RWPE1 (cell line): ENCODE measurements around the gene ZMPSTE24.

Experiments used
- CTCF ChIA-PET: fragments of 350-600 bp; sonication (Branson Sonifier 250); formaldehyde crosslinking; extraction: SDS; loops from one replicate; lab custom pipeline; 2021; lab: Yijun Ruan, JAX
- POLR2A ChIA-PET: fragments of 400-600 bp; formaldehyde crosslinking; extraction: SDS; loops from one replicate; lab custom pipeline; 2020; ENCODE audit warnings: antibody characterized with exemption; ENCODE audit not compliant: low non-redundant PET; lab: Yijun Ruan, JAX
- DNase-seq: peaks from one replicate; pipeline ENCODE4 v3.0.0; 2012; ENCODE audit warnings: low spot score
- H3K27ac ChIP-seq: fragments of 450-650 bp; 2 replicates; pipeline ENCODE4 v1.5.1; 2017
- CTCF ChIP-seq: fragments of 450-650 bp; conservative IDR thresholded peaks from 2 replicates; pipeline ENCODE4 v1.5.1; 2017; ENCODE audit warnings: low read depth, mild to moderate bottlenecking

ZMPSTE24 gene

DNA sequence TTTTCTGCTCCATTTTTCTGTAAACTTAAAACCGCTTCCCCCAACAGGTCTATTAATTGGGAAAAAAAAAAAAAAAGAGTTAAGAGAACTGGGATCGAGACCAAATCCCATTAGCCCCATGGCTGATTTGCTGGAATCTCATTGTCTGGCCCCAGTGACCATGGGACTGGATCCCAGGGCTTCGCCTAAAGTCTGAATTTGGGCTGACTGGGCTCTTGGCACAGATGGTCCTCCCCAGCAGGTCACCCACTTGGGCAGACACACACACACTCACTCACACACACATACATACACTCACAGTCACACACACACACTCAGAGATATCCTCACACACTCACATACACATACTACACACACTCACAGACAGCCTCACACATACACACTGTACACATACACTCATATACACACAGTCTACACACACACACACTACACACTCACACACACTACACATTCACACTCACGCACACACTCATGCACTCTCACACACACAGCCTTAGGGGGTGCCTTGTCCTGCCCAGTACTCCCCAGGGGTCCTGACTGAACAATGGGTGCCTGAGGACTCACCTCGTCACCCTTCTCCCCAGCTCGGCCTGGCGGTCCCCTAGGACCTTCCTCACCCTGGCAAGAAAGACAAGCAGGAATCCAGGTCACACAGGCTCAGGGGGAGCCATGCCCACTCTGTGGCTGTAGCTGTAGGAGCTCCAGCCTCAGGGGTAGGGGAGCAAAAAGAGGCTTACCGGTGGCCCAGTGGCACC is 51.5 kb downstream of the ZMPSTE24 start:
- ChIA-PET CTCF (no interaction called here), POLR2A (no interaction called here)

GRCh38 chr1:40310129-40310461 is 52.1 kb downstream of the ZMPSTE24 start:
- no peak overlapping the region for H3K27ac ChIP-seq
- ChIA-PET CTCF (no interaction called here), POLR2A (no interaction called here)

More for the DNA sequence above, 51.5 kb downstream of the ZMPSTE24 start:
- DNase-seq: no peak
- no peak for TF ChIP-seq CTCF
- H3K27ac ChIP-seq: no peak overlapping the region

DNA sequence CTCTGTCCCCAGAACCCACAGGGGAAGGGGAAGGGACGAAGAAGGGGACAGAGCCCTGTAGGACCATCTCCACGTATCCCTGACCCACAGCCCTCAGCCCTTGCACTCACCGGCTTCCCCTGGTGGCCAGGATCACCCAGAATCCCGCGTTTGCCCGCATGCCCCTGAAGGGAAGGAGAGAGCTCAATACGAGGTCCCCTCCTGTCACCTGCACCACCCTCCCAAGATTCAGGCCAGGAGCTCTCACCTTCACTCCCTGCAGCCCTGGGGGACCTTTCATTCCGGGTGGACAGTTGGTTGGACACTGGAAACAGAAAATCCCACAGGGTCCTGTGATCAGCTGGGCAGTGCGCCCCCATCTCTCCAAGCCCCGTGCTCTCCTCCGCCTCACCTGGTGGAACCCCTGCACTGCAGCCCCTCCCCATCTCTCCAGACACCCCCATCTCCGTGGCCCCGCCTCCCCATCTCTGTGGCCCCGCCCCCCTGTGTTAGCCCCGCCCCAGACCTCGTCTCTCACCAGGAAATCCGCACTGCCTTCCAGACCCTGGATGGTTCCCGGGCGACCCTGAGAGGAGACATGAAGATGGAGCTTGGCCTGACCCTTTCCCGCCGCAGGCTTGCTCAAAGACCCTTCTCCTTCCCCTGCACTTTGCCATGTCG is 53.1 kb downstream of the ZMPSTE24 start:
- TF ChIP-seq CTCF: no peak
- no peak overlapping the region for H3K27ac ChIP-seq
- POLR2A ChIA-PET: interaction anchor here (0.6 kb wide), 1 partner anchor 12 kb away, joined by 3 read pairs; no protein-coding TSS in a partner anchor
- CTCF ChIA-PET: interaction anchor here (0.5 to 0.6 kb wide), 2 partner anchors 32 to 483 kb away, joined by 3 to 4 read pairs; no protein-coding TSS in a partner anchor
- DNase-seq: no peak

More at GRCh38 chr1:40310129-40310461, 52.1 kb downstream of the ZMPSTE24 start:
- no peak for TF ChIP-seq CTCF
- DNase-seq: no peak

DNA sequence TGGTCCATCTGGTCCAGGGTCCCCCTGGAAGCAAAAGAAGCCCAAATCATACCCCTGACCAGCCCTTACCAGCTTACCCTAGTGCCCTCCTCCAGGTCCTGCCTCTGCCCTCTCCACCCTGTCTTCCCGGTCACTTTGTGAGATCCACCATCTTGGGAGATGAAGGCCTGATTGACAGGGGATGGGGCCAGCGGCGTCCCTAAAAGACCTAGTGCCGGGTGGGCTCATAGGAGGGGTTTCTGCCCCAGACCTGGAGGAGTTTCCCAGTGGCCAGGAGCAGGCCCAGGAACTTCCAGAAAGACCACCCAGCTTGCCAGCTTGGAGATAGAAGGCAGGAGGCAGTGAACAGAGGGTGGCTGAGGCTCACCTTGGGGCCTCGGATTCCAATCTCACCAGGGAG is 53.7 kb downstream of the ZMPSTE24 start:
- ChIA-PET CTCF (interaction anchor here (0.5 kb wide), 1 partner anchor 483 kb away, joined by 3 read pairs; no protein-coding TSS in a partner anchor), POLR2A (interaction anchor here (0.6 kb wide), 1 partner anchor 12 kb away, joined by 3 read pairs; no protein-coding TSS in a partner anchor)
- no peak for TF ChIP-seq CTCF
- no peak overlapping the region for H3K27ac ChIP-seq
- DNase-seq: no peak

DNA sequence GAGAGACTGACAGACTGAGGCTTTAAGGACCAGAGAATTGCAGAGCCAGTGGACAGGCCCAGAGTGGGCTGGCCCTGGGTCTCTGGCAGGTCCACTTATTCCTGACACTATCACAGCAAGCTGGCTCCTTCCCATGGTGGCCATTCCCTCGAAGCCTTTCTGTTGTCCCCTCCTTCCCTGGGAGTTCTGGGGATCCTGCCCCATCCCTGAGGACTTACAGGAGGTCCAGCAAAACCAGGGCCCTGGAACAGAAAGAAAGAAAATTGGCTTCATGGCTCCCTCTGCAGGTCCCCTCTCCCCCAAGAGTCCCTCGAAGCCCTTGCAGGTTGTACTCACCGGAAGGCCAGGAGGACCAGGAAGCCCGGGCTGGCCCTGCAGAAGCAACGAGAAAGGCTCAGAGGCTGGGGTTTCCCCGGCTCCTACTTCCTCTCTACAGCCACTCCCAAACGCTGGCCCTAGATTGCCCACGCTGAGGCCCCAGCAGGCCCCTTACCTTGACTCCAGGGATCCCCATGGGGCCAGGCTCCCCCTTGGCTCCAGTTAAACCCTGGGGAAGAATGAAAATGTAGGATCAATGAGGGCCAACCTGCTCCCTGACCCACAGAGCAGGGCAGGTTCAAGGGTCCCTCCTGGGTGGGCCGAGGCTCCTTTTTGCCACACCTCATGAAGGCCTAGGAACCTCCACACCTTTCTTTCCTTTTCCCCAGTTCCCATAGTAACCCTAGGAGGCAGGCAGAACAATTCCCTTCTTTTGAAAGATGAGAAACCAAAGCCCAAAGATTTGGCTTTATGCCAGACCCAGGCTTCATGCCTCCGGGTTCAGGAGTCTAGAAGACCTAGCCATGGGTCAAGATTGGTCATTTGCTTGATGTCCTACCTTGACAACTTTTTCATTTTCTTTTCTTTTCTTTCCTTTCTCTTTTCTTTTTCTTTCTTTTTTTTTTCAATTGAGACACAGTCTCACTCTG is 54.5 kb downstream of the ZMPSTE24 start:
- no peak for DNase-seq
- H3K27ac ChIP-seq: no peak overlapping the region
- ChIA-PET POLR2A (no interaction called here), CTCF (no interaction called here)
- TF ChIP-seq CTCF: no peak
